Adipose tissue (tissue), 3 donors: ENCODE measurements around the gene RALGDS. TPM values are rescaled to one million over a fixed set of nuclear protein-coding genes. Genes with fewer than 3 reads are reported as not detected.
"Not testable (repeated sequence)": the region's sequence is repeated elsewhere in the genome, so short reads cannot be mapped to it uniquely, and the experiment has no call there.

Experiments used
- H3K27ac ChIP-seq: one replicate; pipeline ENCODE4 v1.5.1; 2013; ENCODE audit warnings: low read depth, low read length
- WGBS, 3 donors: extraction: QIAGEN DNeasy Blood & Tissue Kit; methylation state at CpG; one replicate each; pipeline ENCODE4 v1.1.7; 2013; 5-methylcytosine and 5-hydroxymethylcytosine counted together
- polyA plus RNA-seq, 3 donors: library from polyadenylated mRNA; stranded (reverse); fragments of 200-250 nt; gene quantifications; one replicate each; pipeline ENCODE4 v1.2.3, GENCODE V29; 2013
- donor health status: healthy with polysubstance abuse.
- donor health status: Bipolar disorder and iron deficiency.
- donor health status: healthy.

The RALGDS gene
- 10 to 100 TPM; 31.0 to 98.2 (median 68.8) TPM for polyA plus RNA-seq

DNA sequence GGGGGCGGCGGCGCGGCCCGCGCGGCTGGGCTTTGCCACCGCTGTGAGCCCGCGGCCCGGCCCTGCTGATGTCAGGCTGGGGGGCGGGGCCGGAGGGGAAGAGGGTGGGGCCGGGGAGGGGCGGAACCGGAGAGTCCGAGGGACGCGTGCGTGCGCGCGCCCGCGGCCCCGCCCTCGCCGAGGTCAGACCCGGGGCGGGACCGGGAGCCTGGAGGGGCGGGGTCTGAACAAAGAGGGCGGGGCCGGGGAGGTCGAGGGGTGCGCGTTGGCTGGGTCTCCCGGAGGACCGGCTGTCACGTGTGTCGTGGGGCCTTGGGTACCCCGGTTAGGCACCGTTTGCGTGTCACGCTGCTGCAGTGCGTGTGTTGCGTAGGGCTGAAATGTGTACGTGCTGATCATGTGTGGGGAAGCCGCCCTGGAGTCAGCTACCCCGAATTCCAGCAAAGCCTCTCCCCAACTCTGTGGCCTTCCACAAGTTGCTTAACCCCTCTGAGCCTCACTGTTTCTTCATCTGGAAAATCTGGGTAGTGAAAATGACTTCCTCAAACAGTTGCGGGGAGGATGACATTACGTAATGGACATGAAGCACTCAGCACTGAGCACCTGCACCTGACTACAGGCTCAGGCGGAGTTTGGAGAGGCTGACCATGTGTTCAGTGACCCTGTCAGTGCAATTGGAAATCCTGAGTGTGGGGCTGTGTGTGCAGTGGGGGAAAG, at the start of gene RALGDS:
RALGDS (minus strand) TSS at position 43 of the 717 bp plus-strand sequence. CDS start 86 bp downstream, outside the sequence.
- 6 to 7% (median 7%) methylated on average over 40 to 53 of the region's 53 CpGs for WGBS, 3 donors
- H3K27ac ChIP-seq = peak within 1 kb of the TSS; percentile 92

DNA sequence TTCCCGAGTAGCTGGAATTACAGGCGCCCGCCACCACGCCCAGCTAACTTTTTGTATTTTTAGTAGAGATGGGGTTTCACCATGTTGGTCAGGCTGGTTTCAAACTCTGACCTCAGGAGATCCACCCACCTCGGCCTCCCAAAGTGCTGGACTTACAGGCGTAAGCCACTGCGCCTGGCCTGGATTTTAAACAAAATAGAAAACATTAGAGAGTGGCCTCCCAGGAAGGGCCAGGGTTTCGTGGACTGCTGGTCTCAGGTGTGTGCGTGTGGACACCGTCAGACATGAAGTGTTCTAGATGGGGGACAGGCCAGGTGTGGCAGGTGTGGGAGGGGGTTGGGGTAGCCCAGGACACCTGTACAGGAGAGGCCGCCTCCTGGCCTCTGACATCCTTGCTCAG, 49.7 kb upstream of the RALGDS start:
- 90 to 93% (median 92%) methylated on average over 11 of the region's 11 CpGs for WGBS, 3 donors

DNA sequence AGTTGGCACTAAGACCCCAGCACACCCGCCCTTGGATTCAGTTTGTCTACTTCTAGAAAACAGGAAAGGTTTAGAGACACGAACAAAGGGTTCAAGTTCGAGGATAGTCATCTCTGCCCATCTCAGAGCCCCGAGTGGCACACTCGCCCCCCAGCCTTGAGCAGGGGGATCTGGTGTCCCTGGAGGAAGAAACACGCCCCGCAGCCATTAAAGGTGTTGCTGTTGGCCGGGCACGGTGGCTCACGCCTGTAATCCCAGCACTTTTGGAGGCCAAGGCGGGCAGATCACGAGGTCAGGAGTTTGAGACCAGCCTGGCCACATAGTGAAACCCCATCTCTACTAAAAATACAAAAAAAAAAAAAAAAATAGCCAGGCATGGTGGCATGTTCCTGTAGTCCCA, 48.6 kb upstream of the RALGDS start:
- WGBS, 3 donors = 87 to 93% (median 91%) methylated on average over 12 of the region's 12 CpGs
- not testable (repeated sequence) for H3K27ac ChIP-seq

More for the DNA sequence above, 49.7 kb upstream of the RALGDS start:
- no peak overlapping the region for H3K27ac ChIP-seq

DNA sequence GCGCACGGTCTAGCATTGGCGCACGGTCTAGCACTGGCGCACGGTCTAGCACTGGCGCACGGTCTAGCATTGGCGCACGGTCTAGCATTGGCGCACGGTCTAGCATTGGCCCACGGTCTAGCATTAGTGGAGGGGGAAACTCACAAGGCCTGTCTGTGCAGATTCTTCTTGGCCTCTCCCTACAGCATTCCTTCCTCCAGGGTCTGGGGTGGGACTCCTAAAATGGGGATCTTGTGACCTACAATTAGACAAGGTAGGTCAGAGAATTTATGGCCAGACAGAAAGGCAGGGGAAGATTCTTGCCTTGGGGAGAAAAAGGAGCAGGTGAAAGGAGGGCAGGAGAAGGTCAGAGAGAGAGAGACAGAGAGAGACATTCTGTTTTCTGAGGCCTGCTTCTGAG, 48.1 kb upstream of the RALGDS start:
- WGBS, 3 donors = 94 to 97% (median 96%) methylated on average over 13 of the region's 13 CpGs

DNA sequence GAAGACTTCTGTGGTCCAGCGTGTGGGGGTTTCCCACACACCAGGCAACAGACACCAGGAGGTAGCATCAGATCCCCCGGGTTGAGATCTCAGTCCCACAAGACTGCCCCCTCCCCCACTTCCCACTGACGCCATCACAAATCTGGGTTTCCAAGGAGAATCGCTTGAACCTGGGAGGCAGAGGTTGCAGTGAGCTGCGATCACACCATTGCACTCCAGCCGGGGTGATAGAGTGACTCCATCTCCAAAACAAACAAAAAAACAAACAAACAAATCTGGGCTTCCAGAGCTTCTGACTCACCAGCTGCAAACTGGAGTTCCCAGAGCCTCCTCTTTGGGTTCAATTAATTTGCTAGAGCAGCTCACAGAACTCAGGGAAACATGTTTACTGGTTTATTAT, 47.4 kb upstream of the RALGDS start:
- H3K27ac ChIP-seq = no peak overlapping the region
- WGBS, 3 donors = 60 to 72% (median 70%) methylated on average over 6 of the region's 6 CpGs

More for the DNA sequence above, 48.1 kb upstream of the RALGDS start:
- H3K27ac ChIP-seq = no peak overlapping the region

DNA sequence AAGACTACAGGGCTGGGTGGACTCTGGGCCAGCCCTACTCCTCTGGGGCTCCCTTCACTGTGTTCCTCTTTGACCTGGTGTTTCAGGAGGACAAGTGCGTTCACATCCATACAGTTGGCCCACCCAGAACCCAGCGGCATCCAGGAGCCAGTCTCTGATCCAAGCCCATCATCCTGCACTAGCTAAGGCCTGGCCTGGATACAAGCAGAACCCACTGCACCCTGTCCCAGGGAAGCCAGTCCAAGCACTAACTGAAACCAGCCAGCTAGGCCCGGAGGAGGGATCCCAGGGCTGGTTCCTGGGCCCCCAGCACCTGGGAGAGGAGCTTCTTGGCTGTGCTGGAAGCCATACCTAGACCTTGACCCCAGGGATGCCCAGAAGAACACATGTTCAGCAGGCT, 46.7 kb upstream of the RALGDS start:
- no peak overlapping the region for H3K27ac ChIP-seq
- 81 to 91% (median 87%) methylated on average over 3 of the region's 3 CpGs for WGBS, 3 donors

DNA sequence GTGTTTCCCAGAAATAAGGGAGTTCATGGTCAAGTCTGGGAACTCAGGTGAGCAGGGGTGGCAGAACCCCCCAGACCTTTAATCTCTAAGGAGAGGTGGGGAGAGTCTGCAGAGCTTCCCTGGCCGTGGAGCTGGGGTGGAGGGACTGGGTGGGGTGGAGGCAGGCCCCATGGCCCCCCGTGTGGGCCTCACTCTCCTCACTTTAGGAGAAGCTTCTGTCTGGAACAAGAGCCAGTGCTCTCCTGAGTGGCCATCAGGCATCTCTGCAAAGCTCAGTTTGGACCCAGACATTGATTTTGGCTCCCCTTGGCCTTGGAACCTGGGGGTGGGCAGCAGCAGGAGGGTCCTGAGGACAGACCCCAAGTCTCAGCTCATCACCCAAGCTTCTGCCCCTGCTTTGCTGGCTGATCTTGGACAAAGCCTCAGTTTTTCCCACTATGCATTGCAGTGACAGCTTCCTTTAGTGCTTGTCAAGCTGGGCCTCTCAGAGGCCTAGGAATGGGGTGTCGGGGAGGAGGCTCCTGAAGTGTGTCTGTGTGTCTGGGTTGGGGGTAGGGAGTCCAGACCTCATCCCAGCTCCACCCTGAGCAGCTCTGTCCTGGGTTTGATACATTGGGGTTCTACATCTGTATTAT, 46.2 kb upstream of the RALGDS start:
- H3K27ac ChIP-seq = no peak overlapping the region
- 70 to 81% (median 76%) methylated on average over 3 of the region's 3 CpGs for WGBS, 3 donors

DNA sequence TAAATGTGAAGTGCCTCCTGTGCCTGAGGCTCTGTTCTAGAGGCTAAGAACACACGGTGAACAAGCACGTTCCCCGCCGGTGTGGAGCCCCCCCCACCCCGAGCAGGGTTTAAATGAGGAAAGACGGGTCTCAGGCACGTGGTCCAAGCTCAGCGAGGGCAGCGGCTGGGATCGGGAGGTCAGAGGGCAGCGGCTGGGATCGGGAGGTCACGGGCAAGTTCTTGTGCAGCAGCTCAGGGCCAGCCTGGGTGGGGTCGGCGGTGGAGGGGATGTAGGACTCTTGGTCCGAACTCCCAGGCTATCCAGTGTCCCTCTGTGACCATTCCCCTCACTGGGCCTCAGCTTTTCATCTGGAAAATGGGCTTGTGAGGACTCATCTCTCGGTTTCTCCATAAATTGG, 45.4 kb upstream of the RALGDS start:
- no peak overlapping the region for H3K27ac ChIP-seq
- 74 to 86% (median 84%) methylated on average over 17 of the region's 17 CpGs for WGBS, 3 donors

DNA sequence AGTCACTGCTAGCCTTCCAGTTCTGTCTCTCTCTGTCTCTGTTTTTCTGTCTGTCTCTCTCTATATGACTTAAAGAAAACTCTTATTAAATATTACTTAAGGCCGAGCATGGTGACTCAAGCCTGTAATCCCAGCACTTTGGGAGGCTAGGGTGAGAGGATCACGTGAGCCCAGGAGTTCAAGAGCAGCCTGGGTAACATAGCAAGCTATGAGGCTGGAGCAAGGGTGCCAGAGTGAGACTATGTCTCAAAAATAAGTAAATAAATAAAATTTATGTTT, 44.4 kb upstream of the RALGDS start:
- H3K27ac ChIP-seq = no peak overlapping the region
- 90 to 95% (median 91%) methylated on average over 2 of the region's 2 CpGs for WGBS, 3 donors

DNA sequence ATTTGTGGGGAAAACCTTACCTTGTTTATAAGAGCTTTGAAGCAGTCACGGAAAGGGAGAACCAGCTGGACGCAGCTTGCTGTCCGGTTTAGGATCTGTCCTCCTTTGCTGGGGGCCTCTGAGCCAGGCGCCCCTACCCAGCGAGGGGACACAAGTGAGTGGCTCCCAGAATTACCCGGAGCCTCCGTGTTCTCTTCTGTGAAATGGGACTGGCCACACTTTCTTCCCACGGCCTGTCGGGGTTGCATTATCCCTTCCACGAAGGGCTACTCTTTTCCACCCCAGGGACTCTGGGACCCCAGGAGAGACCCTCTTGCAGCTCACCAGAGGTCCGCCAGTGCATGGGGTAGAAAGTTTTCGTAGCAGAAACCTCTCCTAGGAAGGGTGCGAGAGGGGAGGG, 43.2 kb upstream of the RALGDS start:
- WGBS, 3 donors = 63 to 80% (median 67%) methylated on average over 13 of the region's 13 CpGs
- no peak overlapping the region for H3K27ac ChIP-seq

DNA sequence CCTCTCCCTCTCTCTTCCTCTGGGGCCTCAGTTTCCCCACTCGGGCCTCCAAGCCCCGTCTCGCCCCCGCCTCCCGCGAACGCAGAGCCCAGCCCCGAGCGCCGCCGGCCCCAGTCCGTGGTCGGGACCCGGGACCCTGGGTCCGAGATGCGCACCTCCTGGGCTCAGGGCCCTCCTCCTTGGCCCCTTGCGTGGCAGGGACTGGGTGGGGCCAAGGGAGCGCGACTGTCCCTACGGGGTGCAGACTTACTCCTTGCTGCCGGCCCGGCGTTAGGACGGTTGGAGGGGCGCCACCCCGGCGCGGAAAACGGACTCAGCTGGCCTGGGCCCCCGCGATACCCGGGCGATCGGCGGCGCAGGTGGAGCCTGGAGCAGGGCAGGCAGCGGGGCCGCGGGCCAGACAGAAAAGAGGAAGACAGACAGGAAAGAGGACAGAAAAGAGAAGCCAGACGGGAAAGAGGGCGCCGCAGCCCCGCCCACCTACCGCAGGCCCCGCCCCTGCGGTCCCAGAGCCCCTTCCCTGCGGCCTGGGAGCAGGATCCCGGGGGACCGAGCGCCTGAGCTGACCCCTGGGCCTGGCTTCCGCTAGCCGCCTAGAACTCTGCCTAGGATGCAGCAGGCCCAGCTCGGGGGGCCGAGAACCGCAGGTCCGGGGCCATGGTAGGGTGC, 42.6 kb upstream of the RALGDS start, which contains the start of gene GBGT1:
GBGT1 (minus strand) TSS at position 411 of the 669 bp plus-strand sequence. CDS start 1,502 bp downstream, outside the sequence.
- H3K27ac ChIP-seq = no peak within 1 kb of the TSS
- WGBS, 3 donors = 1 to 3% (median 2%) methylated on average over 54 to 55 of the region's 56 CpGs

DNA sequence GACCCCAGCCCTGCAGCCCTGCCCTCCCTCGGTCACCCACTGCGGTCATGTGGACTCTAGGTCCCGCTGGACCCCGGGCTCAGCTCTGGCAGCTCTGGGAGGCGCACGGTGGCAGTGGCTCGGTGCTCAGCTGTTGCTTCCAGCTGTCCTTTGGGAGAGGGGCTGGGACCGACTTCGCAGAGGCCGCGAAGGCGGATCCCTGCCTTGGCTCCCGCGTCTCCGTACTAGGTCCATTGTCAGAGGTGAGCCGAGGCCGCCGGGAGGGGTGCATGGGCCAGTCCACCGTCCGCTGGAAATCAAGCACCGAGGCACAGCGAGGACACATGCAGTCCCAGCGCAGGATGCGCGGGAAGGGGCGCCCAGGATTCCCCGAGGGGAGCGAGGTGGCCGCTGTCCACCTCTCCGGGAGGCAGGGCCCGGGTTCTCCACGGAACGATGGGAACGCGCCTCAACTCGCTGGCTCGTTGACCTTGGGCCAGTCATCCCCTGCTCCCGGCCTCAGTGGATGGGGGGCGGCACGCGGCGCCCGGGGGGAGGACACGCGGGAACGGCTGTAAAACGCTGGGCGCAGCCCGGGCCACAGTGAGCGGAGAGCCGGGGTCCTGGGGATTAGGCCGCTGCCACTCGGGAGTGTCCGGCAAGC, 41.9 kb upstream of the RALGDS start:
- 27 to 41% (median 35%) methylated on average over 48 to 54 of the region's 54 CpGs for WGBS, 3 donors
- no peak overlapping the region for H3K27ac ChIP-seq

DNA sequence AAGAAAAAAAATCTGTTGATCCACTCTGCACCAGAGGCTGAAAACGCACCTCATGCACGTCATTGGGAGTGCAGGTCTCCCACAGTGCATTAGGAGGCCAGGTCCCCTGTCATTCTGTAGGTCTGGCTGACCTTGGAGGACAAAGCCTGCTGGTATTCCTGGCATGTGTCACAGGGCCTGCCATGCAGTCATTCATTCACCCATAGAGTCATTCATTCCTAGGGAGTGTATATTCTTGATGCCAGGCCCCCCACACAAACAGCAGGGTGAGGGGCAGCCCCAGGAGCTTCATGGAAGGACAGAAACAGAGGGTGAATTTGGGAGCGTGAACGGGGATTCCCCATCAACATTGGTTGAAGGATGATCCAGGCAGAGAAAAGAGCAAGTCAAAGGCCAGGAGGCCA, 40.5 kb upstream of the RALGDS start:
- 59 to 87% (median 71%) methylated on average over 4 of the region's 4 CpGs for WGBS, 3 donors
- no peak overlapping the region for H3K27ac ChIP-seq

DNA sequence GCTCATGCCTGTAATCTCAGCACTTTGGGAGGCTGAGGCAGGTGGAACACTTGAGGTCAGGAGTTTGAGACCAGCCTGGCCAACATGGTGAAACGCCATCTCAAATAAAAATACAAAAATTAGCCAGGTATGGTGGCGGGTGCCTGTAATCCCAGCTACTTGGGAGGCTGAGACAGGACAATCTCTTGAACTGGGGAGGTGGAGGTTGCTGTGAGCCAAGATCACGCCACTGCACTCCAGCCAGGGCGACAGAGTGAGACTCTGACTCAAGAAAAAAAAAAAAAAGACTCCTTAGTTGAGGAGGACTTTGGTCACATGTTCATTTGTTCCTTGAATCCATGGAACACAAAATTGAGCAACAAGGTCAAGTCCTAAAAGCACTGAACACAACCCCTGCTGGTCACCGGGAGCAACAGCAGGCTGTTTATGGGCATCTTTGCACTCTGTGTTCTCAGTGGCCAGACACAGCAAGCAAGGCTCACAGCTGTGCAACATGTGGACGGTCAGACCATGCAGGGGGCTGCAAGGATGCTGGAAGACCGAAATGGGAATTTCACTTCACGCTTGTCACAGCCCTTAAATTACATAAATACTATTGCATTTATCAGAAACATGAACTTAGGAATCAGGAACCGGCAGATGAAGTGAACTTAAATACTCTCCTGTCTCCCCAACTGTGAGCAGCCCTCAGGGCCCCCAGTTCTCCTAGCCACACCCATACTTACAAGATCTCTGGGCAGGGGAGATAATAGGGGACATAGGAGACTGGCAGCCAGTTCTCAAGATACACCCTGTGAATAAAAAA, 39.9 kb upstream of the RALGDS start:
- 57 to 63% (median 57%) methylated on average over 9 of the region's 9 CpGs for WGBS, 3 donors
- no peak overlapping the region for H3K27ac ChIP-seq

DNA sequence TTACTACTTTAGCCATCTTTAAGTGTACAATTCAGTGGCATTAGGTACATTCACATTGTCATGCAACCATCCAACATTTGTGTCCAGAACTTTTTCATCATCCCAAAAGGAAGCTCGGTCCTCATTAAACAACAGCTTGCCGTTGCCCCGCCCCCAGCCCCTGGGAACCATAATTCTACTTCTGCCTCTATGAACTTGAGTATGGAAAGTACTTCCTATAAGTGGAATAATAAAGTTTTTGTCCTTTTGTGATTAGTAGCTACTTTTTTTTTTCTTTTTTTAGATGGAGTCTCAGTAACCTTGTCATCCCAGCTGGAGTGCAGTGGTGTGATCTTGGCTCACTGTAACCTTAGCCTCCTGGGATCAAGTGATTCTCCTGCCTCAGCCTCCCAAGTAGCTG, 37.7 kb upstream of the RALGDS start:
- H3K27ac ChIP-seq = no peak overlapping the region
- WGBS, 3 donors = 77 to 87% (median 85%) methylated on average over 3 of the region's 3 CpGs

DNA sequence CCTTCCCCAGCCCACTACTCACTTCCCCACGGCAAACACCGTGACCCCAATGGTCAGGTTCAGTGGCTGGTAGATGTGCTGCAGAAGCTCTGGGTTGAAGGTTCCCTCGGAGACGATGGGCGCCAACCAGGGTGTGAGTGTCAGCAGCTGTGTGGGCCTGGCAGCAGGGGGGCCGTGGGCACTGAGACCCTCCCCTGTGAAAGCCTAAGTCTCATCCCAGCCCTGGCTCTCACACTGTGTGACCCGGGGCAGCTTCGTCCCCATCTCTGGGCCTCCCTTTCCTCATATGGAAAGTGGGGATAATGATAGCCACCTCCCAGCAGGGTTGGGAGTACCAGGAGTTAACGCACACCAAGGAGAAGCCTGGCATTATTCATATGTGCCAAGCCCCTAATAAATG, 34.1 kb upstream of the RALGDS start:
- H3K27ac ChIP-seq = no peak overlapping the region
- 78 to 81% (median 78%) methylated on average over 9 of the region's 9 CpGs for WGBS, 3 donors

DNA sequence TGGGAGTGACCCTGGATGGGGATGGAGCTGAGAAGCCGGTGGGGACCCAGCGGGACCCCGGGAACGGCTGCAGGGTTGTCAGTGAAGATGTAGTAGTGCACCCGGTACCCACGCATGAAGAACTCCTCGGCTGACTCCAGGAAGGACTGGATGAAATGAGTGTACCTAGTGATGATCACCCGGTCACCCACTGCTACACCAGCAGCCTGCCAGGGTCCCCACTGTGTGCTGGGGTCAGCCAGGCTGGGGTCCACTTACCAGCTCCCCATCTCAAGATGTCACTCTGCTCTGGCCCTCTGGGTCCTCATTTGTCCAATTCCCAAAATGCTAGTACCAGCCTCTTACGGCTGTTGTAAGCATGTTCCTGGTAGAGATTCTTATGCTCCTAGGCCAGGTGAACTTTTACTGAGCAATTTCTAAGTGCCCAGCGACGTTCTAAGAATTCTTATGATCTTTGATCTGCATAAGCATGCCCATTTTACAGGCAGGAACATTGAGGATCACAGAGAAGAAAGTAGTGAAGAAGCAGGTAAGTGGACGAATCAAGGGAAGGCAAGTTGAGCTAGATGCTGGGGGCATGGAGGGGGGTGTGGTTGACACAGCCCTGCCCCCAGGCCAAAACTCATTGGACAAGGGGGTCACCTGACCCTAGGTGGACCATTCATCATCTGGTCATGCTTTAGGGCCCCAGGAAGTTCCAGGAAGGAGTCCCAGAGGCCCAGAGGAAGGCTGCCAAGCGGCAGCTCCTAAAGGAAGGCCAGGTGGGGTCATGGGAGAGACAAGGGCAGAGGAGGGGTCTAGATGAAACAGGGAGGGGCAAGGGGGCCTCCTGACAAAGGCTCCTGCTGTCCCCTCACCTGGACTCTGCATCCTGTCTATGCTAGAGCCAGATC, 33.3 kb upstream of the RALGDS start:
- 88 to 90% (median 89%) methylated on average over 13 of the region's 13 CpGs for WGBS, 3 donors
- H3K27ac ChIP-seq = no peak overlapping the region
